ENCODE measurements around the gene RTL9.

GRCh38 chrX:110316351-110317060 is 42.1 kb upstream of the RTL9 start:
- TF ChIP-seq, protein P1, sequence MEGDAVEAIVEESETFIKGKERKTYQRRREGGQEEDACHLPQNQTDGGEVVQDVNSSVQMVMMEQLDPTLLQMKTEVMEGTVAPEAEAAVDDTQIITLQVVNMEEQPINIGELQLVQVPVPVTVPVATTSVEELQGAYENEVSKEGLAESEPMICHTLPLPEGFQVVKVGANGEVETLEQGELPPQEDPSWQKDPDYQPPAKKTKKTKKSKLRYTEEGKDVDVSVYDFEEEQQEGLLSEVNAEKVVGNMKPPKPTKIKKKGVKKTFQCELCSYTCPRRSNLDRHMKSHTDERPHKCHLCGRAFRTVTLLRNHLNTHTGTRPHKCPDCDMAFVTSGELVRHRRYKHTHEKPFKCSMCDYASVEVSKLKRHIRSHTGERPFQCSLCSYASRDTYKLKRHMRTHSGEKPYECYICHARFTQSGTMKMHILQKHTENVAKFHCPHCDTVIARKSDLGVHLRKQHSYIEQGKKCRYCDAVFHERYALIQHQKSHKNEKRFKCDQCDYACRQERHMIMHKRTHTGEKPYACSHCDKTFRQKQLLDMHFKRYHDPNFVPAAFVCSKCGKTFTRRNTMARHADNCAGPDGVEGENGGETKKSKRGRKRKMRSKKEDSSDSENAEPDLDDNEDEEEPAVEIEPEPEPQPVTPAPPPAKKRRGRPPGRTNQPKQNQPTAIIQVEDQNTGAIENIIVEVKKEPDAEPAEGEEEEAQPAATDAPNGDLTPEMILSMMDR (IDR thresholded peaks at IDR 0.05), result no peak
- TF ChIP-seq POLR2AphosphoS5 (IDR thresholded peaks at IDR 0.05) (no peak), POLR2A (IDR thresholded peaks at IDR 0.05) (no peak)

Data from prostate gland (tissue), 2 donors.